GM23338 (cell line): Measurements from ENCODE around the gene AFF3. TPM values are rescaled to one million over a fixed set of nuclear protein-coding genes. Genes with fewer than 3 reads are reported as not detected.

Source experiments
- ATAC-seq: fragments of 200-7000 bp; cut with Tn5 transposase; 3 replicates; pipeline ENCODE4 v1.9.1; 2020
- DNase-seq: peaks from one replicate; pipeline ENCODE4 v3.0.0-alpha.2; 2015; ENCODE audit warnings: low spot score
- H2AFZ ChIP-seq: fragments of 200-600 bp; sonication (generic); 2 replicates; pipeline ENCODE4 v1.8.0; 2016; ENCODE audit warnings: antibody characterized with exemption, mild to moderate bottlenecking, moderate library complexity
- H3F3A ChIP-seq: fragments of 200-600 bp; sonication (generic); replicated peaks from 2 replicates; pipeline ENCODE4 v1.8.0; 2017; ENCODE audit warnings: antibody characterized with exemption, mixed run types, low read depth
- H3K27ac ChIP-seq: fragments of 200-600 bp; sonication (generic); 2 replicates; pipeline ENCODE4 v1.6.1; 2016; ENCODE audit warnings: low read depth
- H3K27me3 ChIP-seq: fragments of 200-600 bp; sonication (generic); 2 replicates; pipeline ENCODE4 v1.8.0; 2016; ENCODE audit warnings: mild to moderate bottlenecking, mixed run types, moderate library complexity; ENCODE audit not compliant: insufficient read depth
- H3K36me3 ChIP-seq: fragments of 200-600 bp; sonication (generic); 2 replicates; pipeline ENCODE4 v1.8.0; 2016; ENCODE audit warnings: mild to moderate bottlenecking; ENCODE audit not compliant: insufficient read depth
- H3K4me1 ChIP-seq: fragments of 200-600 bp; sonication (generic); 2 replicates; pipeline ENCODE4 v1.8.0; 2016; ENCODE audit warnings: mild to moderate bottlenecking, moderate library complexity; ENCODE audit not compliant: insufficient read depth
- H3K4me2 ChIP-seq: fragments of 200-600 bp; sonication (generic); 2 replicates; pipeline ENCODE4 v1.7.1; 2017; ENCODE audit warnings: mixed run types
- H3K4me3 ChIP-seq: fragments of 200-600 bp; sonication (generic); 2 replicates; pipeline ENCODE4 v1.6.1; 2016; ENCODE audit warnings: mixed run types
- H3K79me2 ChIP-seq: fragments of 200-600 bp; sonication (generic); replicated peaks from 2 replicates; pipeline ENCODE4 v1.8.0; 2017; ENCODE audit warnings: mild to moderate bottlenecking; ENCODE audit not compliant: insufficient read depth
- H3K9me2 ChIP-seq: fragments of 200-600 bp; sonication (generic); 2 replicates; pipeline ENCODE4 v1.8.0; 2017; ENCODE audit not compliant: insufficient read depth
- H4K20me1 ChIP-seq: fragments of 200-600 bp; sonication (generic); replicated peaks from 2 replicates; pipeline ENCODE4 v1.8.0; 2017; ENCODE audit warnings: mild to moderate bottlenecking; ENCODE audit not compliant: insufficient read depth
- H3K27ac Mint-ChIP-seq: 2 replicates; pipeline ENCODE4 v1.8.0; 2020; ENCODE audit warnings: inconsistent platforms, mild to moderate bottlenecking, moderate library complexity, mixed read lengths
- H3K27me3 Mint-ChIP-seq: 3 replicates; pipeline ENCODE4 v1.8.0; 2022; ENCODE audit warnings: low read depth, mild to moderate bottlenecking, moderate library complexity, mixed read lengths, inconsistent platforms; ENCODE audit not compliant: insufficient read depth, poor library complexity
- H3K36me3 Mint-ChIP-seq: 3 replicates; pipeline ENCODE4 v1.8.0; 2021; ENCODE audit warnings: low read depth, mild to moderate bottlenecking, inconsistent platforms, moderate library complexity, mixed read lengths
- H3K4me1 Mint-ChIP-seq: 3 replicates; pipeline ENCODE4 v1.8.0; 2020; ENCODE audit warnings: mild to moderate bottlenecking, inconsistent platforms, mixed read lengths
- H3K4me3 Mint-ChIP-seq: 3 replicates; pipeline ENCODE4 v1.8.0; 2021; ENCODE audit warnings: moderate library complexity, mild to moderate bottlenecking, inconsistent platforms, mixed read lengths
- H3K9me3 Mint-ChIP-seq: 3 replicates; pipeline ENCODE4 v1.8.0; 2020; ENCODE audit warnings: moderate library complexity, mild to moderate bottlenecking, inconsistent platforms, mixed read lengths
- CREB1 ChIP-seq: fragments of 250-450 bp; sonication (Bioruptor Pico); IDR thresholded peaks from 2 replicates; pipeline ENCODE4 v1.5.0; 2020; ENCODE audit warnings: low read depth, mild to moderate bottlenecking, moderate library complexity
- EZH2 ChIP-seq: fragments of 200-600 bp; sonication (generic); IDR thresholded peaks from one replicate; pipeline ENCODE4 v1.8.0; 2017; ENCODE audit warnings: antibody characterized with exemption, mild to moderate bottlenecking, low read depth; ENCODE audit not compliant: unreplicated experiment
- JUNB ChIP-seq: IDR thresholded peaks from one replicate; pipeline ENCODE4 v1.6.1; 2016; ENCODE audit warnings: antibody characterized with exemption; ENCODE audit not compliant: unreplicated experiment
- NANOG ChIP-seq: IDR thresholded peaks from 2 replicates; pipeline ENCODE4 v1.6.1; 2016; ENCODE audit warnings: antibody characterized with exemption, borderline replicate concordance
- ZNF114 ChIP-seq: fragments of 250-450 bp; sonication (Bioruptor Pico); IDR thresholded peaks from 2 replicates; pipeline ENCODE4 v1.5.0; 2020; ENCODE audit warnings: mild to moderate bottlenecking, moderate library complexity
- ZNF462 ChIP-seq: fragments of 250-450 bp; sonication (Bioruptor Pico); IDR thresholded peaks from 2 replicates; pipeline ENCODE4 v1.5.0; 2020; ENCODE audit warnings: mild to moderate bottlenecking, moderate library complexity
- polyA plus RNA-seq: library from polyadenylated mRNA; unstranded; fragments of >200 nt; fragmentation: Nextera tagmentation; extraction: Ambion mirVana; gene quantifications from 2 replicates; pipeline ENCODE4 v1.2.1, GENCODE V29; 2016
- total RNA-seq: library from RNA; depleted of rRNA; stranded (reverse); fragments of >200 nt; shearing (Covaris generic); gene quantifications from 2 replicates; pipeline ENCODE4 v1.2.3, GENCODE V29; 2014
- TF ChIP-seq, protein P1 (sequence below): IDR thresholded peaks from one replicate; pipeline ENCODE4 v1.6.1; 2018; ENCODE audit warnings: antibody characterized with exemption; ENCODE audit not compliant: unreplicated experiment
- TF ChIP-seq, protein P2 (sequence below): IDR thresholded peaks from 2 replicates; pipeline ENCODE4 v1.6.1; 2016; ENCODE audit warnings: antibody characterized with exemption

AFF3 gene
- total and polyA plus RNA-seq, 2 experiments from 2014 or later: 0.73 to 1.4 TPM

DNA sequence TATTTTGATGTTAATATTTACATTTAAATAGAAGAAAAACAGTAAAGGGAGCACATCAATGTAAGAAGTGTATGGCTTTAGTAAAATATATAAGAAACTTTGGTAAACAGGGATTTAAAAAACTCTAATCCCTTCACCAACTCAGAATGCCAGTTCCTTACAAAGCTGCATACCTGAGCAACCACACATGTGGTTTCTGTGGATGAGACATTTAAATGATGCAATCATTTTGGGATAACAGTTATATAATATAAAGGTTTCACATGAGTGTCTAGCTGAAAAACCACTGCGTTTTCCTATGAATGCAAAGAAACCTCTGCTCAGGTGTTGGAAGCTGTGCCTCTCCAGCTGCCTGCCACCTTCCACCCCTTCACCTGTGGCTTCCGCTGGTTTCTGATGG is 443.5 kb downstream of the AFF3 start (continued):
- TF ChIP-seq, protein P1, sequence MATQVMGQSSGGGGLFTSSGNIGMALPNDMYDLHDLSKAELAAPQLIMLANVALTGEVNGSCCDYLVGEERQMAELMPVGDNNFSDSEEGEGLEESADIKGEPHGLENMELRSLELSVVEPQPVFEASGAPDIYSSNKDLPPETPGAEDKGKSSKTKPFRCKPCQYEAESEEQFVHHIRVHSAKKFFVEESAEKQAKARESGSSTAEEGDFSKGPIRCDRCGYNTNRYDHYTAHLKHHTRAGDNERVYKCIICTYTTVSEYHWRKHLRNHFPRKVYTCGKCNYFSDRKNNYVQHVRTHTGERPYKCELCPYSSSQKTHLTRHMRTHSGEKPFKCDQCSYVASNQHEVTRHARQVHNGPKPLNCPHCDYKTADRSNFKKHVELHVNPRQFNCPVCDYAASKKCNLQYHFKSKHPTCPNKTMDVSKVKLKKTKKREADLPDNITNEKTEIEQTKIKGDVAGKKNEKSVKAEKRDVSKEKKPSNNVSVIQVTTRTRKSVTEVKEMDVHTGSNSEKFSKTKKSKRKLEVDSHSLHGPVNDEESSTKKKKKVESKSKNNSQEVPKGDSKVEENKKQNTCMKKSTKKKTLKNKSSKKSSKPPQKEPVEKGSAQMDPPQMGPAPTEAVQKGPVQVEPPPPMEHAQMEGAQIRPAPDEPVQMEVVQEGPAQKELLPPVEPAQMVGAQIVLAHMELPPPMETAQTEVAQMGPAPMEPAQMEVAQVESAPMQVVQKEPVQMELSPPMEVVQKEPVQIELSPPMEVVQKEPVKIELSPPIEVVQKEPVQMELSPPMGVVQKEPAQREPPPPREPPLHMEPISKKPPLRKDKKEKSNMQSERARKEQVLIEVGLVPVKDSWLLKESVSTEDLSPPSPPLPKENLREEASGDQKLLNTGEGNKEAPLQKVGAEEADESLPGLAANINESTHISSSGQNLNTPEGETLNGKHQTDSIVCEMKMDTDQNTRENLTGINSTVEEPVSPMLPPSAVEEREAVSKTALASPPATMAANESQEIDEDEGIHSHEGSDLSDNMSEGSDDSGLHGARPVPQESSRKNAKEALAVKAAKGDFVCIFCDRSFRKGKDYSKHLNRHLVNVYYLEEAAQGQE: no peak
- TF ChIP-seq EZH2: no peak
- TF ChIP-seq ZNF114 (CRISPR knock-in tag): no peak

DNA sequence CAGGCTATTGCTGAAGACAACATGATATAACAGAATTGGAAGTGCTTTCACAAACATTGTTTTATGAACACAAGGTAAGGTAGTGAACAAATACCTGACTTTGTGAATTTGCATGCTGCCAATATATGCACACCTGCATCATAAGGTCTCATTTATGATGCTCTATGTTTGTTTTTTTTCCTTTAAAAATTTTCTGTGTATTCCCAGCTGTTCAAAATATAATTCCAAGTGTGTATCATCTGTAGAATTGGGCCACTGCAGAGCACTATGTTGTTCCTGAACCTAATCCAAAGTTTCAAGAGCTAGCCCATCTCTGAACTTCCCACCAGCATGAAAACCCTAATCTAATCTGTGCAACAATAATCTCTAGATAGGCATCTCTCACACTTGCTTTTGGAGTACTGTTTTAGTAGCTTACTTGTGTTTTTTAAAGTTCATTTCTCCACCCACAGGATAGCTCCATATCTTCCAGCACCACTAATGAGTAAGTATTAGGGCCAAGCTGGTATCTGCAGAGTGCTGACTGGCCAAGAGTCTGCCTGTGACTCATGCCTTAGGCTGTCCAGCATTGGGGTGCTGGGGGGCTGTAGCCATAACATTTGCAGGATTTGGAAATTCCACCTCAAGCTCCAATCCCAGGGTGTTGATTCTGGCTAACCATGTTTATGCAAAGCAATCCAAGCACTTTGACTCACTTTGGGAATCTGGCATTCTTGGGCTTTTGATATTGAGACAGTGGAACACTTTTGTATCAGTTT is 444.4 kb downstream of the AFF3 start:
- no peaks in the 10 kb centered on the region for H3K36me3 ChIP-seq
- Mint-ChIP-seq H3K9me3 (no peaks in the 10 kb centered on the region), H3K4me1 (no peaks in the 10 kb centered on the region), H3K4me3 (no peak overlapping the region), H3K27ac (no peak overlapping the region), H3K36me3 (no peaks in the 10 kb centered on the region), H3K27me3 (no peaks in the 10 kb centered on the region)
- no peak overlapping the region for H3K4me3 ChIP-seq
- H4K20me1 ChIP-seq: no peaks in the 10 kb centered on the region
- H3F3A ChIP-seq: no peaks in the 10 kb centered on the region
- no peak for DNase-seq
- H3K4me1 ChIP-seq: no peaks in the 10 kb centered on the region
- no peak for ATAC-seq
- H2AFZ ChIP-seq: no peak overlapping the region
- no peaks in the 10 kb centered on the region for H3K27me3 ChIP-seq
- no peaks in the 10 kb centered on the region for H3K79me2 ChIP-seq
- no peak overlapping the region for H3K4me2 ChIP-seq
- no peak overlapping the region for H3K27ac ChIP-seq
- H3K9me2 ChIP-seq: no peaks in the 10 kb centered on the region
- TF ChIP-seq ZNF462: no peak
- no peak for TF ChIP-seq CREB1
- no peak for TF ChIP-seq NANOG
- TF ChIP-seq, protein P2, sequence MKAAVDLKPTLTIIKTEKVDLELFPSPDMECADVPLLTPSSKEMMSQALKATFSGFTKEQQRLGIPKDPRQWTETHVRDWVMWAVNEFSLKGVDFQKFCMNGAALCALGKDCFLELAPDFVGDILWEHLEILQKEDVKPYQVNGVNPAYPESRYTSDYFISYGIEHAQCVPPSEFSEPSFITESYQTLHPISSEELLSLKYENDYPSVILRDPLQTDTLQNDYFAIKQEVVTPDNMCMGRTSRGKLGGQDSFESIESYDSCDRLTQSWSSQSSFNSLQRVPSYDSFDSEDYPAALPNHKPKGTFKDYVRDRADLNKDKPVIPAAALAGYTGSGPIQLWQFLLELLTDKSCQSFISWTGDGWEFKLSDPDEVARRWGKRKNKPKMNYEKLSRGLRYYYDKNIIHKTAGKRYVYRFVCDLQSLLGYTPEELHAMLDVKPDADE: no peak
- TF ChIP-seq, protein P1: no peak
- no peak for TF ChIP-seq JUNB
